ENCODE data around the gene S100PBP.

The S100PBP gene

GRCh38 chr1:32818804-32819541 is 1.5 kb downstream of the S100PBP start:
- Mint-ChIP-seq H3K27ac (peak overlapping the region; percentile 93), H3K4me3 (peak overlapping the region; percentile 99), H3K4me1 (peaks cover 57% of the 10 kb centered on the region), H3K9me3 (no peaks in the 10 kb centered on the region), H3K27me3 (no peaks in the 10 kb centered on the region), H3K36me3 (peaks cover 43% of the 10 kb centered on the region)
- CTCF ChIA-PET: no interaction called here
- peak; percentile 51 for DNase-seq

GRCh38 chr1:32825181-32825580 is 7.7 kb downstream of the S100PBP start:
- no peaks in the 10 kb centered on the region for H3K9me3 Mint-ChIP-seq
- no peaks in the 10 kb centered on the region for H3K27me3 Mint-ChIP-seq
- H3K4me3 Mint-ChIP-seq: no peak overlapping the region
- CTCF ChIA-PET: interaction anchor here (0.7 kb wide), 1 partner anchor 79 kb away, joined by 4 read pairs; no protein-coding TSS in a partner anchor
- H3K36me3 Mint-ChIP-seq: peaks cover 58% of the 10 kb centered on the region
- DNase-seq: no peak
- no peak overlapping the region for H3K27ac Mint-ChIP-seq
- peaks cover 23% of the 10 kb centered on the region for H3K4me1 Mint-ChIP-seq

GRCh38 chr1:32828341-32828740 is 10.9 kb downstream of the S100PBP start:
- Mint-ChIP-seq H3K27me3 (no peaks in the 10 kb centered on the region), H3K4me1 (peaks cover 8% of the 10 kb centered on the region), H3K27ac (no peak overlapping the region), H3K36me3 (peaks cover 71% of the 10 kb centered on the region), H3K4me3 (no peak overlapping the region), H3K9me3 (no peaks in the 10 kb centered on the region)
- no peak for DNase-seq
- CTCF ChIA-PET: interaction anchor here (0.7 to 1.4 kb wide), 2 partner anchors 44 to 112 kb away, joined by 3 to 8 read pairs; no protein-coding TSS in a partner anchor

- no peak overlapping the region for H3K4me3 Mint-ChIP-seq
- H3K4me1 Mint-ChIP-seq: peaks cover 6% of the 10 kb centered on the region
- DNase-seq: no peak
- no peaks in the 10 kb centered on the region for H3K9me3 Mint-ChIP-seq
- H3K27me3 Mint-ChIP-seq: no peaks in the 10 kb centered on the region
- H3K27ac Mint-ChIP-seq: no peak overlapping the region
- CTCF ChIA-PET: interaction anchor here (0.6 to 1.8 kb wide), 4 partner anchors 37 to 416 kb away, joined by 3 to 5 read pairs (median 4); no protein-coding TSS in a partner anchor
- H3K36me3 Mint-ChIP-seq: peaks cover 70% of the 10 kb centered on the region
Measured at GRCh38 chr1:32830092-32830852, 12.8 kb downstream of the S100PBP start.

GRCh38 chr1:32831878-32832277 is 14.4 kb downstream of the S100PBP start:
- no peak overlapping the region for H3K4me3 Mint-ChIP-seq
- H3K27ac Mint-ChIP-seq: peak overlapping the region; percentile 15
- no peaks in the 10 kb centered on the region for H3K9me3 Mint-ChIP-seq
- no peak for DNase-seq
- no peaks in the 10 kb centered on the region for H3K27me3 Mint-ChIP-seq
- H3K36me3 Mint-ChIP-seq: peaks cover 69% of the 10 kb centered on the region
- H3K4me1 Mint-ChIP-seq: peaks cover 6% of the 10 kb centered on the region
- CTCF ChIA-PET: no interaction called here

GRCh38 chr1:32848354-32849063 is 31.1 kb downstream of the S100PBP start:
- H3K36me3 Mint-ChIP-seq: peaks cover 27% of the 10 kb centered on the region

GRCh38 chr1:32855861-32856617 is 38.6 kb downstream of the S100PBP start:
- DNase-seq: no peak
- H3K4me1 Mint-ChIP-seq: no peaks in the 10 kb centered on the region
- no peak overlapping the region for H3K4me3 Mint-ChIP-seq
- H3K27ac Mint-ChIP-seq: no peak overlapping the region
- CTCF ChIA-PET: no interaction called here
- H3K27me3 Mint-ChIP-seq: no peaks in the 10 kb centered on the region
- H3K36me3 Mint-ChIP-seq: peaks cover 50% of the 10 kb centered on the region
- H3K9me3 Mint-ChIP-seq: no peaks in the 10 kb centered on the region

More at GRCh38 chr1:32848354-32849063, 31.1 kb downstream of the S100PBP start:
- CTCF ChIA-PET: interaction anchor here (0.6 kb wide), 1 partner anchor 14 kb away, joined by 3 read pairs; no protein-coding TSS in a partner anchor
- no peak for DNase-seq
- no peak overlapping the region for H3K27ac Mint-ChIP-seq
- no peak overlapping the region for H3K4me3 Mint-ChIP-seq
- H3K9me3 Mint-ChIP-seq: no peaks in the 10 kb centered on the region
- no peaks in the 10 kb centered on the region for H3K4me1 Mint-ChIP-seq
- no peaks in the 10 kb centered on the region for H3K27me3 Mint-ChIP-seq

GRCh38 chr1:32858136-32858535 is 40.7 kb downstream of the S100PBP start:
- no peak overlapping the region for H3K27ac Mint-ChIP-seq
- CTCF ChIA-PET: interaction anchor here (0.5 to 1.7 kb wide), 2 partner anchors 17 to 1240 kb away, joined by 3 to 4 read pairs; no protein-coding TSS in a partner anchor
- H3K27me3 Mint-ChIP-seq: no peaks in the 10 kb centered on the region

GRCh38 chr1:32858791-32859190 is 41.3 kb downstream of the S100PBP start:
- H3K36me3 Mint-ChIP-seq: peaks cover 58% of the 10 kb centered on the region
- DNase-seq: no peak
- H3K27ac Mint-ChIP-seq: no peak overlapping the region
- H3K4me3 Mint-ChIP-seq: no peak overlapping the region
- no peaks in the 10 kb centered on the region for H3K4me1 Mint-ChIP-seq
- H3K27me3 Mint-ChIP-seq: no peaks in the 10 kb centered on the region
- H3K9me3 Mint-ChIP-seq: no peaks in the 10 kb centered on the region
- CTCF ChIA-PET: interaction anchor here (0.5 kb wide), 1 partner anchor 1240 kb away, joined by 3 read pairs; no protein-coding TSS in a partner anchor

More at GRCh38 chr1:32858136-32858535, 40.7 kb downstream of the S100PBP start:
- Mint-ChIP-seq H3K4me3 (no peak overlapping the region), H3K36me3 (peaks cover 59% of the 10 kb centered on the region), H3K9me3 (no peaks in the 10 kb centered on the region), H3K4me1 (no peaks in the 10 kb centered on the region)
- no peak for DNase-seq

- CTCF ChIA-PET: interaction anchor here (3.0 kb wide), 1 partner anchor 16 kb away, joined by 12 read pairs; no protein-coding TSS in a partner anchor
- no peaks in the 10 kb centered on the region for H3K4me1 Mint-ChIP-seq
- H3K27ac Mint-ChIP-seq: no peak overlapping the region
- H3K9me3 Mint-ChIP-seq: no peaks in the 10 kb centered on the region
- no peak overlapping the region for H3K4me3 Mint-ChIP-seq
- DNase-seq: no peak
- no peaks in the 10 kb centered on the region for H3K27me3 Mint-ChIP-seq
- peaks cover 53% of the 10 kb centered on the region for H3K36me3 Mint-ChIP-seq
Measured at GRCh38 chr1:32859915-32860314, 42.5 kb downstream of the S100PBP start.

- H3K36me3 Mint-ChIP-seq: peaks cover 53% of the 10 kb centered on the region
- H3K4me3 Mint-ChIP-seq: no peak overlapping the region
- no peaks in the 10 kb centered on the region for H3K27me3 Mint-ChIP-seq
- no peak for DNase-seq
- no peaks in the 10 kb centered on the region for H3K9me3 Mint-ChIP-seq
- no peak overlapping the region for H3K27ac Mint-ChIP-seq
- no peaks in the 10 kb centered on the region for H3K4me1 Mint-ChIP-seq
- CTCF ChIA-PET: interaction anchor here (1.8 to 3.0 kb wide), 2 partner anchors 9 to 16 kb away, joined by 6 to 12 read pairs; no protein-coding TSS in a partner anchor
Measured at GRCh38 chr1:32860566-32860965, 43.1 kb downstream of the S100PBP start.

- CTCF ChIA-PET: interaction anchor here (1.0 to 3.0 kb wide), 5 partner anchors 10 to 221 kb away, joined by 3 to 12 read pairs (median 6); no protein-coding TSS in a partner anchor
- DNase-seq: no peak
- H3K4me3 Mint-ChIP-seq: no peak overlapping the region
- H3K27ac Mint-ChIP-seq: no peak overlapping the region
- no peaks in the 10 kb centered on the region for H3K27me3 Mint-ChIP-seq
- peaks cover 46% of the 10 kb centered on the region for H3K36me3 Mint-ChIP-seq
- H3K4me1 Mint-ChIP-seq: no peaks in the 10 kb centered on the region
- no peaks in the 10 kb centered on the region for H3K9me3 Mint-ChIP-seq
Measured at GRCh38 chr1:32861904-32862695, 44.6 kb downstream of the S100PBP start.

Measured in activated naive CD4-positive, alpha-beta T cell treated with anti-CD3 and anti-CD28 coated beads, Interleukin-2, amount 10 ng/mL, durations not matched to agents 7 days and 5 days (primary cell).